ENCODE data around the gene SMTN.
A peak's percentile ranks its signal among the peaks of the same experiment; 100 is the strongest.

The SMTN gene

DNA sequence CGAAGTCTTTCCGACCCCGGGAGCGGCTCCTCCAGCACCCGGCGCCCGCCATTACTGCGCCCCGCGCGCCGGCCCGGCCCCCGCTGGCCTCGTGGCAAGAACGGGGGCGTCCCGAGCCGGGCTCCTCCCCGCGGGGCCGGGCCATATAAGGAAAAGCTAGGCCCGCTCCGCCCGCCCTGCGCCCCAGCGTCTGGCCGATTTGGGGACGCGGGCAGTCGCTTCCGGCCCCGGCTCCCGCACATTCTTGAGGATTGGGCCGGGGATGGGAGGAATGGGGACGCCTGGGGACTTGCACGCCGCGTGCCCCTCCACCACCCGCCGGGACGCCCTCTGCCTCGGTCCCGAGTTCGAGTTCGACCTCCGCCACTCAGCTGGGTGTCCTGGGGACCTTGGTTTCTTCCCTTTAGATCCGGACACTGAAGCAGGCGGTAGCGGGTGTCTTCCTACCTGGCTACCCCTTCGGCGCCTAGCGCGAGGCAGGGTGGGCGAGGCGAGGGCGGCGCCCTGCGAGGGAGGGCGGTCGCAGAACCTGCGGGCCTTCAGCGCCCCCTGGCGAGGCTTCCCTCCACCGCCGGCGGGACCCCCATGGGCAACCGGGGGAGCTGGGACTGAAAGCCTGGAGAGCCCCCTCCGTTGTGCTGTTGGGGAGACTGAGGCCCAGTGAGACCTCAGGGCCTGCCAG, 3.8 kb downstream of the SMTN start:
- DNase-seq (ENCODE audit: low read depth in 1 of 2, low spot score in 1 of 2) = peak; percentile 77
- Histone ChIP-seq H3K4me3 (replicated peaks; ENCODE audit: insufficient read depth, low read length) (peak overlapping the region; percentile 63), H3K27me3 (ENCODE audit: insufficient read depth, poor library complexity, severe bottlenecking) (no peaks in the 10 kb centered on the region), H3K27ac (replicated peaks) (peak overlapping the region; percentile 77)
- TF ChIP-seq GABPA (IDR thresholded peaks at IDR 0.05; ENCODE audit: low read depth) (no peak), SPI1 (IDR thresholded peaks at IDR 0.05; ENCODE audit: borderline replicate concordance, low read depth) (no peak), POLR2AphosphoS5 (IDR thresholded peaks at IDR 0.05; ENCODE audit: low read depth) (peak; percentile 60; the same call in 1 of the 2 replicates)
- TF ChIP-seq, protein P1, sequence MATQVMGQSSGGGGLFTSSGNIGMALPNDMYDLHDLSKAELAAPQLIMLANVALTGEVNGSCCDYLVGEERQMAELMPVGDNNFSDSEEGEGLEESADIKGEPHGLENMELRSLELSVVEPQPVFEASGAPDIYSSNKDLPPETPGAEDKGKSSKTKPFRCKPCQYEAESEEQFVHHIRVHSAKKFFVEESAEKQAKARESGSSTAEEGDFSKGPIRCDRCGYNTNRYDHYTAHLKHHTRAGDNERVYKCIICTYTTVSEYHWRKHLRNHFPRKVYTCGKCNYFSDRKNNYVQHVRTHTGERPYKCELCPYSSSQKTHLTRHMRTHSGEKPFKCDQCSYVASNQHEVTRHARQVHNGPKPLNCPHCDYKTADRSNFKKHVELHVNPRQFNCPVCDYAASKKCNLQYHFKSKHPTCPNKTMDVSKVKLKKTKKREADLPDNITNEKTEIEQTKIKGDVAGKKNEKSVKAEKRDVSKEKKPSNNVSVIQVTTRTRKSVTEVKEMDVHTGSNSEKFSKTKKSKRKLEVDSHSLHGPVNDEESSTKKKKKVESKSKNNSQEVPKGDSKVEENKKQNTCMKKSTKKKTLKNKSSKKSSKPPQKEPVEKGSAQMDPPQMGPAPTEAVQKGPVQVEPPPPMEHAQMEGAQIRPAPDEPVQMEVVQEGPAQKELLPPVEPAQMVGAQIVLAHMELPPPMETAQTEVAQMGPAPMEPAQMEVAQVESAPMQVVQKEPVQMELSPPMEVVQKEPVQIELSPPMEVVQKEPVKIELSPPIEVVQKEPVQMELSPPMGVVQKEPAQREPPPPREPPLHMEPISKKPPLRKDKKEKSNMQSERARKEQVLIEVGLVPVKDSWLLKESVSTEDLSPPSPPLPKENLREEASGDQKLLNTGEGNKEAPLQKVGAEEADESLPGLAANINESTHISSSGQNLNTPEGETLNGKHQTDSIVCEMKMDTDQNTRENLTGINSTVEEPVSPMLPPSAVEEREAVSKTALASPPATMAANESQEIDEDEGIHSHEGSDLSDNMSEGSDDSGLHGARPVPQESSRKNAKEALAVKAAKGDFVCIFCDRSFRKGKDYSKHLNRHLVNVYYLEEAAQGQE (IDR thresholded peaks at IDR 0.05; ENCODE audit: insufficient replicate concordance, low read depth) = peak; percentile 52
- TF ChIP-seq, protein P2, sequence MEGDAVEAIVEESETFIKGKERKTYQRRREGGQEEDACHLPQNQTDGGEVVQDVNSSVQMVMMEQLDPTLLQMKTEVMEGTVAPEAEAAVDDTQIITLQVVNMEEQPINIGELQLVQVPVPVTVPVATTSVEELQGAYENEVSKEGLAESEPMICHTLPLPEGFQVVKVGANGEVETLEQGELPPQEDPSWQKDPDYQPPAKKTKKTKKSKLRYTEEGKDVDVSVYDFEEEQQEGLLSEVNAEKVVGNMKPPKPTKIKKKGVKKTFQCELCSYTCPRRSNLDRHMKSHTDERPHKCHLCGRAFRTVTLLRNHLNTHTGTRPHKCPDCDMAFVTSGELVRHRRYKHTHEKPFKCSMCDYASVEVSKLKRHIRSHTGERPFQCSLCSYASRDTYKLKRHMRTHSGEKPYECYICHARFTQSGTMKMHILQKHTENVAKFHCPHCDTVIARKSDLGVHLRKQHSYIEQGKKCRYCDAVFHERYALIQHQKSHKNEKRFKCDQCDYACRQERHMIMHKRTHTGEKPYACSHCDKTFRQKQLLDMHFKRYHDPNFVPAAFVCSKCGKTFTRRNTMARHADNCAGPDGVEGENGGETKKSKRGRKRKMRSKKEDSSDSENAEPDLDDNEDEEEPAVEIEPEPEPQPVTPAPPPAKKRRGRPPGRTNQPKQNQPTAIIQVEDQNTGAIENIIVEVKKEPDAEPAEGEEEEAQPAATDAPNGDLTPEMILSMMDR (IDR thresholded peaks at IDR 0.05; ENCODE audit: insufficient read depth, low read length) = peak; percentile 55

DNA sequence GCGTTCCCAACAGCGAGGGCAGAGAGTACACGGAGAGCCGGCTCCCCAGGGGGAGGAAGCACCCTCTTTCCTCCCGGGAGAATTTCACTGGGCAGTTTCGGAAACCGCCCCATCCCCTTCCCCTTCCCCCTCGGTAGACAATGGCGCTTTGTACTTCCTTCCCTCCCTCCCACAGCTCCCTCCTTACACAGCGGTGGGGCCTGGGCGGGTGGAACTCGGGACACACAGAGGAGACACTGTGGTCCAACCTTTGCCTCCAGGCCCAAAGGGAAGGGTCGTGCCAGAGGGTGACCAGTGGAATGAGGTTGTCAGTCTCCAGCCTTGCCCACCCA, 4.3 kb downstream of the SMTN start:
- no peaks in the 10 kb centered on the region for H3K27me3 ChIP-seq (ENCODE audit: insufficient read depth, poor library complexity, severe bottlenecking)
- H3K4me3 ChIP-seq (replicated peaks; ENCODE audit: insufficient read depth, low read length) = peak overlapping the region; percentile 63
- peak overlapping the region; percentile 77 for H3K27ac ChIP-seq (replicated peaks)
- TF ChIP-seq, protein P2 (IDR thresholded peaks at IDR 0.05; ENCODE audit: insufficient read depth, low read length) = no peak
- TF ChIP-seq GABPA (IDR thresholded peaks at IDR 0.05; ENCODE audit: low read depth) (no peak), SPI1 (IDR thresholded peaks at IDR 0.05; ENCODE audit: borderline replicate concordance, low read depth) (no peak), POLR2AphosphoS5 (IDR thresholded peaks at IDR 0.05; ENCODE audit: low read depth) (no peak)
- TF ChIP-seq, protein P1 (IDR thresholded peaks at IDR 0.05; ENCODE audit: insufficient replicate concordance, low read depth) = no peak
- DNase-seq (ENCODE audit: low read depth in 1 of 2, low spot score in 1 of 2) = peak in 1 of 2 experiments; percentile 39

DNA sequence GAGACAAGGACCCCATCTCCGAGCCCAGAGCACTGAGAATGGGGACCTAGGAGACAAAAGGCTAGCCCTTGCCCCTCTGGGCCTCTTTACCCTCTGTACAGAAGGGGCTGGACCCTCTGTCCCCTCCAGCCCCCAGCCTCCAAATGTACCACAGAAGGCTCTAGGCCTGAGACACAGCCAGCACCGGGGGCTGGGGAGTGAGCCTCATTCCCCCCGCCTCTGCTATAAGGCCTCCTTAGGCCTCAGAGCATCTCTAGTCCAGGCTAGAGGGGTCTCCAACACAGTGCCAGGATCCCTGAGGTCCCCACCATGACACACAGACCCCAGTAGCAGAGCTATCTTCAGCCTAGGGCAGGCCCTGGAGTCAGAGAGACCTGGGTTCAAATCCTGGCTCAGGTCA, 4.8 kb downstream of the SMTN start:
- no peak for DNase-seq (ENCODE audit: low read depth in 1 of 2, low spot score in 1 of 2)
- TF ChIP-seq, protein P1 (IDR thresholded peaks at IDR 0.05; ENCODE audit: insufficient replicate concordance, low read depth) = no peak
- TF ChIP-seq SPI1 (IDR thresholded peaks at IDR 0.05; ENCODE audit: borderline replicate concordance, low read depth) (no peak), GABPA (IDR thresholded peaks at IDR 0.05; ENCODE audit: low read depth) (no peak), POLR2AphosphoS5 (IDR thresholded peaks at IDR 0.05; ENCODE audit: low read depth) (no peak)
- TF ChIP-seq, protein P2 (IDR thresholded peaks at IDR 0.05; ENCODE audit: insufficient read depth, low read length) = no peak
- no peak overlapping the region for H3K27ac ChIP-seq (replicated peaks)
- H3K4me3 ChIP-seq (replicated peaks; ENCODE audit: insufficient read depth, low read length) = no peak overlapping the region
- no peaks in the 10 kb centered on the region for H3K27me3 ChIP-seq (ENCODE audit: insufficient read depth, poor library complexity, severe bottlenecking)

Measured in HL-60 (cell line).